Naive B cell (primary cell): ENCODE measurements around the gene SMYD1. TPM values are rescaled to one million over a fixed set of nuclear protein-coding genes. Genes with fewer than 3 reads are reported as not detected.
A peak's percentile ranks its signal among the peaks of the same experiment; 100 is the strongest.

Experiments used
- ATAC-seq, 2 donors: fragments of 150-1000 bp; cut with Tn5 transposase; 2 replicates each; pipeline ENCODE4 v1.10.0; 2021; ENCODE audit warnings: low read depth in 2 of 2, mild to moderate bottlenecking in 2 of 2, moderate library complexity in 2 of 2
- DNase-seq: peaks from one replicate; pipeline ENCODE4 v3.0.0; 2022
- H3K27ac Mint-ChIP-seq, 6 donors: one replicate each; pipeline ENCODE4 v1.8.0; 2020 to 2022; ENCODE audit warnings: mild to moderate bottlenecking in 6 of 6, mixed read lengths in 6 of 6, moderate library complexity in 5 of 6, inconsistent platforms in 2 of 6
- H3K27me3 Mint-ChIP-seq, 3 donors: one replicate each; pipeline ENCODE4 v1.8.0; 2021 to 2022; ENCODE audit warnings: mixed read lengths in 3 of 3, mild to moderate bottlenecking in 1 of 3
- H3K36me3 Mint-ChIP-seq, 2 donors: one replicate each; pipeline ENCODE4 v1.8.0; 2020 to 2022; ENCODE audit warnings: mixed read lengths in 2 of 2, inconsistent platforms in 1 of 2, mild to moderate bottlenecking in 1 of 2
- H3K4me1 Mint-ChIP-seq, 3 donors: one replicate each; pipeline ENCODE4 v1.8.0; 2020 to 2022; ENCODE audit warnings: mixed read lengths in 3 of 3, inconsistent platforms in 1 of 3, mild to moderate bottlenecking in 1 of 3, moderate library complexity in 1 of 3
- H3K4me3 Mint-ChIP-seq, 8 donors: one replicate each; pipeline ENCODE4 v1.8.0; 2020 to 2022; ENCODE audit warnings: mild to moderate bottlenecking in 8 of 8, mixed read lengths in 8 of 8, moderate library complexity in 8 of 8, inconsistent platforms in 2 of 8
- H3K9me3 Mint-ChIP-seq, 7 donors: one replicate each; pipeline ENCODE4 v1.8.0; 2020 to 2022; ENCODE audit warnings: mixed read lengths in 7 of 7, mild to moderate bottlenecking in 5 of 7, inconsistent platforms in 2 of 7, moderate library complexity in 1 of 7
- polyA plus RNA-seq, 6 donors: library from polyadenylated mRNA; unstranded; fragments of 300-500 nt; fragmentation: Illumina TruSeq; gene quantifications; one replicate each; pipeline ENCODE4 v1.2.3, GENCODE V29; 2021; ENCODE audit warnings: low read depth in 6 of 6

Gene SMYD1
- polyA plus RNA-seq, 6 donors from 2014 or later = not detected

GRCh38 chr2:88097891-88098557 lies 30.4 kb downstream of the SMYD1 start:
- DNase-seq (no peak), ATAC-seq (no peak)
- Mint-ChIP-seq H3K36me3 (no peaks in the 10 kb centered on the region), H3K9me3 (peaks cover 0 to 2% (median 0%) of the 10 kb centered on the region in 7 donors), H3K27ac (no peak overlapping the region), H3K27me3 (peaks cover 0 to 9% (median 7%) of the 10 kb centered on the region in 3 donors), H3K4me1 (no peaks in the 10 kb centered on the region), H3K4me3 (no peak overlapping the region)

DNA sequence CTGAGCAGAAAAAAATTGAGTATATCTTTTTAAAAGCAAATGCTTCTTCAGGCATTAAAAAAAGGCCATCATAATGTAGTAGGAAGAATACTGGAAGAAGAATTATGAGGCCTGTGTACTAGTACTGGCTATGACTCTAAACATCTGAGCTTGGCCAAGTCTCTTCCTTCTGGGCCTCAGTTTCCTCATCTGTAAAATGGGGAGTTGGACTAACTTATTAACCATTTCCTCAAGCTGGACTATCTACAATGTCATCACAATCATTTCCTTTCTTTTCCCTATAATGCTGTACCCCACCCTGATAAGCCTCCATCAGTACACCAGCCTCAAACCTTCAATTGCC lies 30.9 kb downstream of the SMYD1 start:
- Mint-ChIP-seq H3K27me3 (peaks cover 0 to 12% (median 7%) of the 10 kb centered on the region in 3 donors), H3K4me1 (no peaks in the 10 kb centered on the region), H3K9me3 (peaks cover 0 to 2% (median 0%) of the 10 kb centered on the region in 7 donors), H3K4me3 (no peak overlapping the region), H3K27ac (no peak overlapping the region), H3K36me3 (no peaks in the 10 kb centered on the region)
- ATAC-seq (no peak), DNase-seq (no peak)

- Mint-ChIP-seq H3K4me3 (no peak overlapping the region), H3K27ac (peak overlapping the region in 1 of 6 donors; percentile 8), H3K4me1 (no peaks in the 10 kb centered on the region), H3K9me3 (peaks cover 0 to 2% (median 0%) of the 10 kb centered on the region in 7 donors), H3K27me3 (peaks cover 0 to 13% (median 12%) of the 10 kb centered on the region in 3 donors), H3K36me3 (no peaks in the 10 kb centered on the region)
- ATAC-seq (no peak), DNase-seq (no peak)
Measured at GRCh38 chr2:88099798-88100488, 32.3 kb downstream of the SMYD1 start.

- no peak for ATAC-seq
- no peaks in the 10 kb centered on the region for H3K4me1 Mint-ChIP-seq
Measured at GRCh38 chr2:88100489-88100858, 32.8 kb downstream of the SMYD1 start.

DNA sequence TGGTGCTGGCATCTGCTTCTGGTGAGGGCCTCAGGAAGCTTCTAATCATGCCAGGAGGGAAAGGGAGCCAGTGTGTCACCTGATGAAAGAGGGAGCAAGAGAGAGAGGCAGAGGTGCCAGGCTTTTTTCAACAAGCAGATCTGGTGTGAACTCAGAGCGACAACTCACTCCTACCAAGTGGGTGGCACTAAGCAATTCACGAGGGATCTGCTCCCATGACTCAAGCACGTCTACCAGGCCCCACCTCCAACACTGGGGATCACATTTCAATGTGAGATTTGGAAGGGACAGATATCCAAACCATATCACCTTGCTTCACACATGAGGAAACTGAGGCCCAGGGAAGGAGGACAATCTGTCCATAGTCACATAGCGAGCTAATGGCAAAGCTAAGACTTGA lies 41.2 kb downstream of the SMYD1 start:
- H3K4me1 Mint-ChIP-seq = no peaks in the 10 kb centered on the region
- no peaks in the 10 kb centered on the region for H3K9me3 Mint-ChIP-seq
- DNase-seq = no peak
- H3K27ac Mint-ChIP-seq = no peak overlapping the region
- H3K27me3 Mint-ChIP-seq = peaks cover 0 to 15% (median under 1%) of the 10 kb centered on the region in 3 donors
- no peak for ATAC-seq
- H3K4me3 Mint-ChIP-seq = no peak overlapping the region
- H3K36me3 Mint-ChIP-seq = no peaks in the 10 kb centered on the region

More at GRCh38 chr2:88100489-88100858, 32.8 kb downstream of the SMYD1 start:
- no peak for DNase-seq
- Mint-ChIP-seq H3K27me3 (peaks cover 0 to 13% (median 12%) of the 10 kb centered on the region in 3 donors), H3K36me3 (no peaks in the 10 kb centered on the region), H3K9me3 (peaks cover 0 to 2% (median 0%) of the 10 kb centered on the region in 7 donors), H3K27ac (no peak overlapping the region), H3K4me3 (no peak overlapping the region)

DNA sequence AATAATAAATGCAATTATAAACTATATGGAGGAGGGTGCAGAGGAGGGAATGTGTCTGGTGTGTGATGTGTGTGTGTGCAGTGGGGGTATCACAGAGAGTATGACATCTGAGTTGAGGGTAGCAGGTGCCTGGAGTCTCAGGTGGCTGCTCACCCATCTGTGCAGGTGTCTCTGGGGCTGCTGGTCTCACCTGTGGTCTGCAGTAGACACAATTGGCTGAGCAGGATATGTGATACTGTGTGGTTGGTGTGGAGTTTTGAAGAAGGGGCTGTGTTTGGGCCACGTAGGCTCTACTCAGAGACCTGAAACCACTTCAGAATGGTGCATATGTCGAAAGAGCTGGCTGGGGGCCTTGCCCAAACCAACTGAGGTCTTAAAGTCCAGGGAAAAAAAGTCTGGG lies 43.2 kb downstream of the SMYD1 start:
- ATAC-seq = peak in 1 of 2 donors; percentile 23
- no peak overlapping the region for H3K27ac Mint-ChIP-seq
- H3K36me3 Mint-ChIP-seq = no peaks in the 10 kb centered on the region
- no peaks in the 10 kb centered on the region for H3K9me3 Mint-ChIP-seq
- DNase-seq = no peak
- H3K4me1 Mint-ChIP-seq = no peaks in the 10 kb centered on the region
- no peak overlapping the region for H3K4me3 Mint-ChIP-seq
- peaks cover 8 to 18% (median 9%) of the 10 kb centered on the region in 3 donors for H3K27me3 Mint-ChIP-seq

- H3K27me3 Mint-ChIP-seq = peaks cover 17 to 32% (median 22%) of the 10 kb centered on the region in 3 donors
- DNase-seq (no peak), ATAC-seq (no peak)
- no peak overlapping the region for H3K27ac Mint-ChIP-seq
- no peak overlapping the region for H3K4me3 Mint-ChIP-seq
- H3K4me1 Mint-ChIP-seq = no peaks in the 10 kb centered on the region
- peaks cover 0 to 2% (median 0%) of the 10 kb centered on the region in 7 donors for H3K9me3 Mint-ChIP-seq
- no peaks in the 10 kb centered on the region for H3K36me3 Mint-ChIP-seq
Measured at GRCh38 chr2:88113069-88113468, 45.4 kb downstream of the SMYD1 start.

DNA sequence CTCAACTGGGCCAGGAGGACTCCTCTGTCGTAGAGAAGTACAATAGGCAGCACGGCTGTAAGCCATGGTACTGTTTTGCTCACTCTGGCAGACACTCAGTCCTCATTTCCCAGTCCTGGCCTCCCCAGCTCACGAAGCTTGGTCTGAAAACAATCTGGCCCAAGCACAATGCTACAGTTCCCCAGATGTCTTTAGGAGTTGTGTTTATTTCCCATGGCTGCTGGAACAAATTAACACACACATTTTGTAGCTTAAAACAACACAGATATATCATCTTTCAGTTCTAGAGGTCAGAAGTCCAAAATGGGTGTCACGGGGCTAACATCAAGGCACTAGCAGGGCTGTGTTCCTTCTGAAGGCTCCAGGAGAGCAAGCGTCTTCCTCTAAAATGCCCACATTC lies 47.3 kb downstream of the SMYD1 start:
- no peak for DNase-seq
- no peak overlapping the region for H3K27ac Mint-ChIP-seq
- H3K9me3 Mint-ChIP-seq = peaks cover 0 to 2% (median 0%) of the 10 kb centered on the region in 7 donors
- no peak for ATAC-seq
- no peaks in the 10 kb centered on the region for H3K36me3 Mint-ChIP-seq
- peaks cover 17 to 40% (median 24%) of the 10 kb centered on the region in 3 donors for H3K27me3 Mint-ChIP-seq
- H3K4me1 Mint-ChIP-seq = no peaks in the 10 kb centered on the region
- H3K4me3 Mint-ChIP-seq = no peak overlapping the region

- no peaks in the 10 kb centered on the region for H3K36me3 Mint-ChIP-seq
- ATAC-seq = no peak
- no peak for DNase-seq
- peaks cover 0 to 2% (median 0%) of the 10 kb centered on the region in 7 donors for H3K9me3 Mint-ChIP-seq
- H3K4me1 Mint-ChIP-seq = no peaks in the 10 kb centered on the region
- H3K27me3 Mint-ChIP-seq = peaks cover 17 to 44% (median 29%) of the 10 kb centered on the region in 3 donors
- no peak overlapping the region for H3K27ac Mint-ChIP-seq
- H3K4me3 Mint-ChIP-seq = no peak overlapping the region
Measured at GRCh38 chr2:88115825-88116518, 48.3 kb downstream of the SMYD1 start.

DNA sequence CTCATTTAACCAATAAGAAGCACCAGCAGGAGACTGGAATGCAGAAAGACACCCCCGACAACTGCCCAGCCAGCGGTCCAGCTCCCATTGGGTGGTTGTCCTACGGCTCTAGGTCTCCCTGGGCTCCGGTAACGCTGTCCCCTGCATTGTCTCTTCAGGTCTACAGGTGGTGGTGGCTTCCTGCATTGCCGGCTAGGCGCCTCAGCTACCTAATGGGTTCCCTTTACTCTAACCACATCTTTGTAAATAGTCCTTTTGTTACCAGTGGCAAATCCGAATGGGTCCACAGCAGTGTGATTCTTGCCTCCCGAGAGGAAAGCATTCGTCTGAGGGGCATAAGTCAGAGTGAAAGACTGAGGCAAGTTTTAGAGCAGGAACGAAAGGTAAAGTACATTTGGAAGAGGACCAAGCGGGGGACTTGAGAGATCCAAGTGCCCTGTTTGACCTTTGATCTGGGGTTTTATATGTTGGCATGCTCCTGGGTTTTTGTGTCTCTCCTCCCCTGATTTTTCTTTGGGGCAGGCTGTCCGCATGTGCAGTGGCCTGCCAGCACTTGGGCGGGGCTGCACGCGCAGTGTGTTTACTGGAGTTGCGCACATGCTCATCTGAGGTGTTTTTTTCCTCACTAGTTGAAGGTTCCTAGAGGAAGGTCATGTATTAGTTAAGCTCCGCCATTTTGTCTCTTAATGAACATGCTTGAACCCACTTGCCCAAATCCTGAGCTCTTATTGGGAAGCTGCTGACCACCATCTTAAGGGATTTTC lies 49.2 kb downstream of the SMYD1 start:
- Mint-ChIP-seq H3K4me1 (no peaks in the 10 kb centered on the region), H3K4me3 (no peak overlapping the region), H3K27ac (no peak overlapping the region), H3K36me3 (no peaks in the 10 kb centered on the region), H3K27me3 (peaks cover 17 to 53% (median 37%) of the 10 kb centered on the region in 3 donors), H3K9me3 (peaks cover 0 to 2% (median 0%) of the 10 kb centered on the region in 7 donors)
- DNase-seq (no peak), ATAC-seq (no peak)

DNA sequence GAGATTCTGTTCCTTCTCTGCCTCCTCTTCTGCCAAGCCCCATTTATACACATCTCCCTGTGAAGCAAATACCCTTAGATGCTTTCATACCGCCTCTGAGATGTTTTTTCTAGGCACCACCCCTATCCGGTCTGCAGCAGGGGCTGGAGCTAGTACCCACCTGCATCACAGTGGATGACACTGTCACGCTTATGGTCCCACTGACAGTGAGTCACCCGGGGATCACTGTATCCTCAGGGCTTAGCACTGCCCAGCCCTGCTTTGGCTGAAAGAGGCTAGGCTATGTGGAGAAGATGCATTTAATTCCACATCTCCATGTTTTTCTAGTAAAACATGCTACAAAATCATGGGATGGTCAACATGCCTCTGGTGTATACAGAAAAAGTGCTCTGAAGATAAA lies 50.3 kb downstream of the SMYD1 start:
- H3K27me3 Mint-ChIP-seq = peaks cover 17 to 54% (median 44%) of the 10 kb centered on the region in 3 donors
- no peak for ATAC-seq
- peak overlapping the region in 1 of 6 donors; percentile 8 for H3K27ac Mint-ChIP-seq
- DNase-seq = no peak
- H3K9me3 Mint-ChIP-seq = peaks cover 0 to 2% (median 0%) of the 10 kb centered on the region in 7 donors
- no peaks in the 10 kb centered on the region for H3K36me3 Mint-ChIP-seq
- no peaks in the 10 kb centered on the region for H3K4me1 Mint-ChIP-seq
- no peak overlapping the region for H3K4me3 Mint-ChIP-seq

GRCh38 chr2:88121678-88122077 lies 54.1 kb downstream of the SMYD1 start:
- H3K4me3 Mint-ChIP-seq = no peak overlapping the region
- no peaks in the 10 kb centered on the region for H3K4me1 Mint-ChIP-seq
- DNase-seq (no peak), ATAC-seq (no peak)
- no peaks in the 10 kb centered on the region for H3K36me3 Mint-ChIP-seq
- peaks cover 14 to 54% (median 47%) of the 10 kb centered on the region in 3 donors for H3K27me3 Mint-ChIP-seq
- peak overlapping the region in 1 of 6 donors; percentile 49 for H3K27ac Mint-ChIP-seq
- peaks cover 0 to 2% (median 0%) of the 10 kb centered on the region in 7 donors for H3K9me3 Mint-ChIP-seq
